Jurkat, Clone E6-1 (cell line): ENCODE measurements around the gene FAM78A.
"Not testable (repeated sequence)": the region's sequence is repeated elsewhere in the genome, so short reads cannot be mapped to it uniquely, and the experiment has no call there.

Experiments used
- DNase-seq: peaks from one replicate; pipeline ENCODE4 v3.0.0-alpha.2; 2011; ENCODE audit warnings: low read depth, low spot score
- H3K4me3 ChIP-seq: 2 replicates; pipeline ENCODE4 v1.5.1; 2011; ENCODE audit warnings: mild to moderate bottlenecking, low read length, control low read depth, moderate library complexity

Gene FAM78A

GRCh38 chr9:131226226-131226625, 50.1 kb downstream of the FAM78A start:
- H3K4me3 ChIP-seq, result no peak overlapping the region
- DNase-seq, result no peak

DNA sequence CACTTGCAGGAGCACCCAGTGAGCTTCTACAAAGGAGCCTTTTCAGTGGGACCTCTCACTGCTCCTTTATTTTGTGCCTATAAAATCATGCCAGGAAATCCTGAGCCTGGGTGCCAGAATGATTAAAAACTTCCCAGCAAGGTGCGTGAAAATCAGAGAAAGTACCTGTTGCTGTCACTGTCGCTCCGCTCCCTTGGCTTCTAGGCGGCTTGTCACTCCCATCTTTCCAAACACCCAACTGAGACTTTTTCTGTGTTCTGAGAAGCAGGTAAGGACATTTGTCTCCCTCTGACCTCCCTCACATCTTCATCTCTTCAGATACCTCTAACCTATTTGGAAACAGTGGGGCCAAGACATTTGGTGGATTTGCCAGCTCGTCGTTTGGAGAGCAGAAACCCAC, 53.9 kb downstream of the FAM78A start:
- DNase-seq, result no peak

DNA sequence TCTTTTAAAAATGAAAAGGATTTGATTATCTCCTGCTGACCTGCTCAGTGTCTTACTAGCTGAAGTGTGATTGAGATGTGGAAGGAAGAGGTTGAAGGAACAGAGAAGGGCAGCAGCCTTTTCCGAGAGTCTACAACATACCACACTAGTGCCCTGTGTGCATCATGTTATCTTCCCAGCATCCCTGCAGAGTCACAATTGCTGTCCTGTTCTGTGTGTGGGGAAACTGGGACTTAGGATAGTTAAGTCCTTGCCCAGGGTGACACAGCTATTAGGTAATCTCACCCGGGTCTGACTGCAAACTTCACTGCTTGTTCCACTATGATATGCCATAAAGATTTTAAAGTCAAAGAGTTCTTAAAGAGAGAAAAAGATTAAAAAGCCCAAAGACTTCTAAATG, 55.8 kb downstream of the FAM78A start:
- DNase-seq, result no peak
- H3K4me3 ChIP-seq, result no peak overlapping the region

More for the DNA sequence above, 53.9 kb downstream of the FAM78A start:
- H3K4me3 ChIP-seq, result no peak overlapping the region

- DNase-seq, result no peak
- H3K4me3 ChIP-seq, result no peak overlapping the region
Measured at GRCh38 chr9:131218370-131218769, 57.9 kb downstream of the FAM78A start.

DNA sequence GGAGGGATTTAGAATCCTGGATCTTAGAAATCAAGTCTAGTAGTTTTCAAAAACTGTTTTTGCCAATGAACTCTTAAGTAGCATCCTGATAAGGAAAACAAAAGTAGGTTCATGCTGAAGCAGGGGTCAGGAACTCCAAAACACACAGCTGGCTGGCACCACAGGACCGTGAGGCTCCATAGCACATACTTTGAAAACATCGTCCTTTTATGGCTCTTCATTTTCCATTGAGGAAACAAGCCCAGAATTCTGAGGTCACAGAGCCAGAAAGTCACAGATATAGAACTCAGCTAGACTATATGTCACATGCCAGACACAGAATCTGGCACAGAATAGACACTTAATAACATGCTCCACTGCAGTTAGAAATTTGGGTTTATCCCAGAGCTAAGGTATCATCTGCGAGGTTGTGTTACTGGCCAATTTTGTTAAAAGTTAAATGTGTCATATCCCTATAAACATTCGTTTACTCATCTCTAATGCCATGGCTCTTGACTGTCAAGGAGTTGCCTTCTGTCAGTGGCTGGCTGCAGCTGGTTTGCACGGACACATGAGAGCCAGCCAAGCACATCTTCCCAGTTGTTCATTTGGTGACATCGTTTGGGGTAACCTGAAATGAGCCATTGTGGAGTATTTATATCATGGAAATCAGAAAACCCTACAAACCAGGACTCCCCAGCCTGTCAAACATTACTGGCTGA, 58.8 kb downstream of the FAM78A start:
- no peak overlapping the region for H3K4me3 ChIP-seq
- DNase-seq, result no peak

- no peak for DNase-seq
- H3K4me3 ChIP-seq, result no peak overlapping the region
Measured at GRCh38 chr9:131216806-131217205, 59.5 kb downstream of the FAM78A start.

DNA sequence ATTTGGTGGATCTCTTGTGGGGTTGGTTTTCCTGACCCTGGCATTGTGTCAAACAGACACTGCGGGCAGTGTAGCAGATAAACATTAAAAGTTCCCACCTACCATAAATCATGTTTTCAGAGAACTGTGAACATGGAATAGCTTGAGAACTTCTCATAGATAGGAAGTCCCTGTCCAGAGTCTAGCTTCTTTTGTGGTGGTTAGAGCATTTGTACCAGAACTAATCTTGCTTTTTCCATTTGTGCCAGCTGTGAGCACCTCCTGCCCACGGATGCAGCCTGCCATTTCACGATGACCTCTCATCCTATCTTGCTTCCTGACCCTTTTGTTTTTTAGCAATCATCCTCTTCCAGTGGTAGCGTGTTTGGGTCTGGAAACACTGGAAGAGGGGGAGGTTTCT, 61.4 kb downstream of the FAM78A start:
- no peak for DNase-seq
- no peak overlapping the region for H3K4me3 ChIP-seq

DNA sequence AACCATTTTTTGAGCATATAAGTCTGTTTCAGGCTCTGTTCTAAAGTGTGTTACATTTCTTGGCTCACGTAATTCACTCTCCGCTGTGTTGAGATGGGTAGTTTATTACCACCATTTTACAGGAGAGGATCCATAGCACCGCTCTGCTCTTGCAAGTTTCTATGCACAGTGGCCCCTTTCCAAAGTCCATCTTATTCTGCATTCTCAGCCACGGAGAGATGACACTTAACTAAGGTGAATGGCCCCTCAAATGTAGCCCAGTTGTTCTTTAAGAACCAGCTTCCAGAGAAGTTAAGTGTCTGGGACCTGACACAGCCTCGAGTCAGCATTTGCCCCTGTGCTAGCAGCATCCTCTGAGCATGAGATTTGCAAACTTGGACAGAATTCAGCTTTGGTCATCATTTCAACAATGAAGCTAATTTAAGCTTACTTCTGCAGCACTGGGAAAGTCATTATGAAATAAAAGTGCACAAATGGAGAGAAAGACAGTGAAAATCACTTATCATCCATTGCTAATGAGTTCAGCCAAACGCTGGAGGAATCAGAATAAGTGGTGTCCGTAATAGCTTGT, 61.9 kb downstream of the FAM78A start:
- H3K4me3 ChIP-seq, result no peak overlapping the region

DNA sequence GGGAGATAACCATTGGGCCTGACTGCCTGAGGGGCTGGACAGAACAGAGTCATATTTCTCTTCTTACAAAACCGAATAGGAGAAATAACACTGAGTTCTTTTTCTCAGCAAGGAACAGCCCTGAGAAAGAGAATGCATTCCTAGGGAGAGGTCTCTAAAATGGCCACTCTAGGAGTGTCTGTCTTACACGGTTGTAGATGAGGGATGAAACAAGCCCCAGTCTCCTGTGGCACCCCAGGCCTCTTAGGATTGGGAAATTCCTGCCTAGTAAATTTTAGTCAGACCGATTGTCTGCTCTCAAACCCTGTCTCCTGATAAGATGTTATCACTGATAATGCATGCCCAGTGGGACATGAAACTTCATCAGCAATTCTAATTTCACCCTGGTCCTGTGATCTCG, 64.4 kb downstream of the FAM78A start:
- DNase-seq, H3K4me3 ChIP-seq: not testable (repeated sequence)

More for the DNA sequence above, 61.9 kb downstream of the FAM78A start:
- DNase-seq, result no peak
